Epithelial cell of proximal tubule (primary cell): Measurements from ENCODE around the gene PIK3R5. TPM values are rescaled to one million over a fixed set of nuclear protein-coding genes. Genes with fewer than 3 reads are reported as not detected.

Experiments used
- DNase-seq: peaks from one replicate; pipeline ENCODE4 v3.0.0-alpha.2; 2011; ENCODE audit warnings: low read depth
- H3K4me3 ChIP-seq: 2 replicates; pipeline ENCODE4 v1.5.1; 2011; ENCODE audit warnings: low read depth, mild to moderate bottlenecking, low read length
- total RNA-seq: library from RNA; depleted of rRNA; stranded (reverse); fragments of >200 nt; gene quantifications from 2 replicates; pipeline ENCODE4 v1.2.3, GENCODE V29; 2015
- TF ChIP-seq, protein P1 (sequence below): conservative IDR thresholded peaks from 2 replicates; pipeline ENCODE4 v1.5.1; 2012; ENCODE audit warnings: low read depth, mild to moderate bottlenecking, low read length

PIK3R5 gene
- total RNA-seq, 1 donor from 2014 or later, result 0.12 TPM

DNA sequence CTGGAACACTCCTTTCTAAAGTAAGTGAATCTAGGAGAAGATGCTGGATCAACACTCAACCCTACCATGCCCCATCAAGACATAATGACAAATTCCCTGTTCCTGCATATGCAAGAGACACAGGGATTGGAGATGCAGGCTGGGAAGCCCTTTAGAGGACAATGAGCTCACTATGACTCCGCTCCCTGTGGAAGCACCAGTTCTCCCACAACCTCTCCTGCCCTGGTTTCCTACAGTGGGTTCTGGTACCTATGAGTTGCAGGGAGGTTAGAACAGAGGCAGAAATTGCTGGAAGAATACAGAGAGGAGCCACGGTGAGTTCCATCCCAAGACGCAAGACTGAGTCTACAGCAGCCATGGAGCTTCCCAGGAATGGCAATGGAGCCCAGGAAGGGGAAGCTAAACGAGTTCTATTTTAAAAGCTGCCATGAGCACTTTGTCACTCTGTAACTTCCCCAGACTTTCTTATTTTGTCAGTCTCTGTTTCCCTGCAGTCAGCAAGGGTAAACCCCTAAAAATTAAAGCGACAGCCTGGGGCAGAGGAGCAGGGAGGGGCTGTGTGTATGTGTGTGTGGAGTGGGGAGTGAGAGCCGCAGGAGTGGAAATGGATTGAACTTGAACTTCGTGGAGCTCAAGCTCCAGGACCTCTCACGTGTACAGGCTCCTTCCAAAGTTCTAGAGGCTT lies 55.8 kb downstream of the PIK3R5 start:
- DNase-seq, result no peak
- TF ChIP-seq, protein P1, sequence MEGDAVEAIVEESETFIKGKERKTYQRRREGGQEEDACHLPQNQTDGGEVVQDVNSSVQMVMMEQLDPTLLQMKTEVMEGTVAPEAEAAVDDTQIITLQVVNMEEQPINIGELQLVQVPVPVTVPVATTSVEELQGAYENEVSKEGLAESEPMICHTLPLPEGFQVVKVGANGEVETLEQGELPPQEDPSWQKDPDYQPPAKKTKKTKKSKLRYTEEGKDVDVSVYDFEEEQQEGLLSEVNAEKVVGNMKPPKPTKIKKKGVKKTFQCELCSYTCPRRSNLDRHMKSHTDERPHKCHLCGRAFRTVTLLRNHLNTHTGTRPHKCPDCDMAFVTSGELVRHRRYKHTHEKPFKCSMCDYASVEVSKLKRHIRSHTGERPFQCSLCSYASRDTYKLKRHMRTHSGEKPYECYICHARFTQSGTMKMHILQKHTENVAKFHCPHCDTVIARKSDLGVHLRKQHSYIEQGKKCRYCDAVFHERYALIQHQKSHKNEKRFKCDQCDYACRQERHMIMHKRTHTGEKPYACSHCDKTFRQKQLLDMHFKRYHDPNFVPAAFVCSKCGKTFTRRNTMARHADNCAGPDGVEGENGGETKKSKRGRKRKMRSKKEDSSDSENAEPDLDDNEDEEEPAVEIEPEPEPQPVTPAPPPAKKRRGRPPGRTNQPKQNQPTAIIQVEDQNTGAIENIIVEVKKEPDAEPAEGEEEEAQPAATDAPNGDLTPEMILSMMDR, result no peak
- H3K4me3 ChIP-seq, result no peak overlapping the region

DNA sequence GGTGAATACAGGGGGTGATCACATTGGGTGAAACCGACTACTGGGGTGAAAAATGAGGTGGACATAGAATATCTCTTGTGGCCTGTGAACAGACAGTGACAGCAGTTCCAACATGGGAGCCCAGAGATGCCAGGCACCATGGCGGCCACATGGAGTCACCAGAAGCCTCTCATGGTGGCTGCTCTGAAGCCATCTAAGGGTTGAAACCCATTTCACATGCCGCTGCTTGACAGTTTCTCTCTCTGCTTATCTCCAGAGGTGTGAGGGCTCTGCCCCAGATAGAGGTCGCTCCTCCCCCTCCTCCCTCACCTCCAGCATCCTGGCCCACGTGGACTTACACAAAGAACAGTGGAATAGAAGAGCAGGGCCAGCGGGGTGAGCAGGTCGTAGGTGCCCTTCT lies 60.2 kb downstream of the PIK3R5 start:
- TF ChIP-seq, protein P1, result no peak
- DNase-seq, result no peak
- no peak overlapping the region for H3K4me3 ChIP-seq

DNA sequence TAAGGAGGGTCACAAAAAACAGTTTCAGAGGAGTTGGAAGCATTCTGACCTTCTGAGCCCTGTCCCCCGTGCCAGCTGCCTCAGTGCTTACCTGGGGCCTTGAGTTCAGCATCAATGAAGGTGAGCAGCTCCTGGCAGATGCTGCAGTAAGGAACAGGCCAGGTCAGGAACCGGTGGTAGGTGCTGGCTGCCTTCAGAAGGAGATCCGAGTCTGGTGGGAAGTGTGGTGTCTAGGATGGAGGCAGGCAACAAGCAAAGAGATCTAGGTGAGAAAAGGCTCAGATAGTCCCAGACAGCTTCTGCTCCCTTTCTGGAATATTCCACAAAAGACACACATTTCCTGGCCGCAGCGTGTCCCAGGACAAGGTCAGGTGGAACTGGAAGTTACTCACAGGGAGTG lies 60.8 kb downstream of the PIK3R5 start:
- H3K4me3 ChIP-seq, result no peak overlapping the region
- TF ChIP-seq, protein P1, result no peak
- no peak for DNase-seq

DNA sequence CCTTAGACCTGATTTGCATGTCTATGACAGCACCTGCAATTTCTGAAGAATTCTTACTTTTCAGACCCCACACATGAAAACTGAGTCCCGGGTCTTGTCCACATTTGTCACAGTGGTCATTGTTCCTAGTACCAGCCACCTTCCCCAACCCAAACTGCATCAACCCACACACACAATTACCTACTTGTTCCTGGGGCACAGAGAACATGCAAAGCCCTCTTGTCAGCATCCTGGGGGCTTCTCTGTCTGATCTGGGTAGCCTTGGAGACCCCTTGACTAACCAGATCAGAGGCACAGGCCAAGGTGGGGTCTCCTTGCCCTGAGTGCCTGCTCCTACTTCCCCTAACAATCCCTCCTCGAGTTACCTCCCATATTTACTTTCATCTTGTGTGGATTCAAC lies 61.3 kb downstream of the PIK3R5 start:
- no peak for DNase-seq
- H3K4me3 ChIP-seq, result no peak overlapping the region
- TF ChIP-seq, protein P1, result no peak

DNA sequence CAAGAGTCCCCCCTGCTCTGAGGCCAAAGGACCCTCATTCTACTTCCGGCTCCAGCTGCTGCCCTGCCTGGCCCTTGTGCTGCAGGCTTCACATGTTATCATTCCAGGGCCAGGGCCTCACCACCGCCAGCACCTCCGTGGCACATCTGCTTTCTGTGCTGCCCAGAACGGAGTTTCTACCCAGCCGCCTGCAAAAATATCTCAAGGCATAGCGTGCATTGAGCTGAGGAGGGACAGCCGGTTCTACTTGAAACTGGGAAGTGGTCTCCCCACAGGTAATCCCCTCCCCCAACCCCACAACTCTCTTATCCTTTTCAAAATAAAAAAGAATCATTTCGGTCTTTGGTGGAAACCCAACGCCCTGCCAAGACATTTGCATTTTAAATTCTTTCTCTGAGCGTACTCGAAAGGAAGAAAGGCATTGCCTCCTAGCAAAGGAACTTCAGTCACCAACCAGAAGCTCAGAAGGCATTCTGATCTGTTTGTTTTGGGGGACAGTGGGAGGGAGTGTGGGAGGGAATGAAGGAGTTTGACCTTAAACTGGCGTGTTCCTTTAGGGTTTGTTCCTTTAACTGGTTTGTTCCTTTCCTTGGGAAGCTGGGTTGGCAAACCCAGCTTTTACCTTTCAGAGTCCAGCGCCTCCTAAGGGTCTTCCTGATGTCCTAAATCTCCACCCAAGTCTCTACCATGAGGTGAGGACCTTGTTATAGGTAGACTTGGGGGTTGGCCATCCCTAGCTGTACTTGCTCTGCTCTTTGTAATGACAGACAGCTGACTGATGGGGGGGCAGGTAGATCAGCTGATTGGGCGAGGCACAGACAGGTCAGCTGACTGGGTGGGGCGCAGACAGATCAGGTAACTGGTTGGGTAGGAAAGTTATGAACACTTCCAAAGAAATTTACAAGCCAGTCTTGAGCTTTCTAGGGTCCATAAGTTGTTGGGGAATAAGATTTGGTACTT lies 64.6 kb downstream of the PIK3R5 start:
- no peak overlapping the region for H3K4me3 ChIP-seq
- TF ChIP-seq, protein P1, result no peak
- no peak for DNase-seq

DNA sequence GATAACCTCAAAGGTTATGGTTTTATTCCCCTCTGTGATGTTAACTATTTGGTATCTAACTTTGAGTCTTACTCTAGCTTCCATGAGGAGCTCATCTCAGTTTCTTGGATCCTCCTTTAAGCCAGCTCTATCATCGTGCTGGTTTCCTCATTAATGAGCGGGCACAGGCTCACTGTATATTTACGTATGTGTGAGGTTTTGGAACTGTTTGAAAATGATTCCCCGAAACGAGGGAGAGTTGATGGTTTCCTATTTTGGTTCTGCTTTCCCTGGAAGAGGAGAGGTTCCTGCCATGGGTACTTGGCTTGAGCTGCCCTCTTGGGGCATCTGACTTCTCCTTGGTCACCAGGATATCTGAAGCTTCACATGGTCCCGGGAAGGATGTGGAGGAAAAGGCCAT lies 65.3 kb downstream of the PIK3R5 start:
- no peak overlapping the region for H3K4me3 ChIP-seq

More for the DNA sequence above, 65.3 kb downstream of the PIK3R5 start:
- TF ChIP-seq, protein P1, result no peak
- DNase-seq, result no peak
